HepG2 (cell line): ENCODE results near the gene CSTF1.

Experiments used
- EEA1 ChIP-seq: sonication (generic); formaldehyde crosslinking; IDR thresholded peaks from 2 replicates; pipeline ENCODE4 v1.5.1; 2020; ENCODE audit warnings: mild to moderate bottlenecking, missing genetic modification reagents, borderline replicate concordance
- TF ChIP-seq, protein P1 (sequence below), 2 experiments: sonication (generic) in 1 of 2; formaldehyde crosslinking in 1 of 2; IDR thresholded peaks; 2 replicates each; pipeline versions ENCODE4 v1.4.0 to v1.6.1; 2018 to 2020; ENCODE audit warnings: missing genetic modification reagents in 2 of 2, borderline replicate concordance in 1 of 2, low read depth in 1 of 2, mild to moderate bottlenecking in 1 of 2, missing biosample characterization in 1 of 2
- TF ChIP-seq, protein P2 (sequence below): sonication (generic); formaldehyde crosslinking; IDR thresholded peaks from 2 replicates; pipeline ENCODE4 v1.8.0; 2022; ENCODE audit warnings: missing genetic modification reagents, mild to moderate bottlenecking, borderline replicate concordance
- TF ChIP-seq, protein P3 (sequence below): sonication (generic); formaldehyde crosslinking; IDR thresholded peaks from 2 replicates; pipeline ENCODE4 v1.4.0; 2020; ENCODE audit warnings: missing genetic modification reagents, borderline replicate concordance

DNA sequence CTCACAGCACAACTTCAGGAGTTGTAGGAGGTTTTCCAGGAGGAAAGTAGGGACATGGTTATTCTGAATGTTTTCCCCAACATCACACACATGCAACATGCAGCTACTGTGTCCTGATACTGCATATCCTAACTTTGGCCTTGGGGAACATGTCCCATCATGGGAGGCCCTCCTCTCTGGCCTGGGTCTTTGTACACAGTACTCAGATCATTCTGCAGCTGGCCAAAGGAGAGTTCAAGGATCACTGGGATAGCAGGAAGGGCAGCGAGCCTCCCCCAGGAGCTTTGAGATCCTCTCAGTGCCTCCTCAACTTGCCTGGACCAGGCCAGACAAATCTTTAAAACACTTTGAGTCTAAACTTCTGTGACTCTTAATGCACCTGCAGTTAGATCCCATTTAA, 32.5 kb downstream of the CSTF1 start:
- TF ChIP-seq, protein P1, sequence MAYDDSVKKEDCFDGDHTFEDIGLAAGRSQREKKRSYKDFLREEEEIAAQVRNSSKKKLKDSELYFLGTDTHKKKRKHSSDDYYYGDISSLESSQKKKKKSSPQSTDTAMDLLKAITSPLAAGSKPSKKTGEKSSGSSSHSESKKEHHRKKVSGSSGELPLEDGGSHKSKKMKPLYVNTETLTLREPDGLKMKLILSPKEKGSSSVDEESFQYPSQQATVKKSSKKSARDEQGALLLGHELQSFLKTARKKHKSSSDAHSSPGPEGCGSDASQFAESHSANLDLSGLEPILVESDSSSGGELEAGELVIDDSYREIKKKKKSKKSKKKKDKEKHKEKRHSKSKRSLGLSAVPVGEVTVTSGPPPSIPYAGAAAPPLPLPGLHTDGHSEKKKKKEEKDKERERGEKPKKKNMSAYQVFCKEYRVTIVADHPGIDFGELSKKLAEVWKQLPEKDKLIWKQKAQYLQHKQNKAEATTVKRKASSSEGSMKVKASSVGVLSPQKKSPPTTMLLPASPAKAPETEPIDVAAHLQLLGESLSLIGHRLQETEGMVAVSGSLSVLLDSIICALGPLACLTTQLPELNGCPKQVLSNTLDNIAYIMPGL (CRISPR knock-in tag; IDR thresholded peaks at IDR 0.05; ENCODE audit: borderline replicate concordance in 1 of 2, low read depth in 1 of 2) = no peak
- no peak for TF ChIP-seq EEA1 (CRISPR knock-in tag)
- TF ChIP-seq, protein P2, sequence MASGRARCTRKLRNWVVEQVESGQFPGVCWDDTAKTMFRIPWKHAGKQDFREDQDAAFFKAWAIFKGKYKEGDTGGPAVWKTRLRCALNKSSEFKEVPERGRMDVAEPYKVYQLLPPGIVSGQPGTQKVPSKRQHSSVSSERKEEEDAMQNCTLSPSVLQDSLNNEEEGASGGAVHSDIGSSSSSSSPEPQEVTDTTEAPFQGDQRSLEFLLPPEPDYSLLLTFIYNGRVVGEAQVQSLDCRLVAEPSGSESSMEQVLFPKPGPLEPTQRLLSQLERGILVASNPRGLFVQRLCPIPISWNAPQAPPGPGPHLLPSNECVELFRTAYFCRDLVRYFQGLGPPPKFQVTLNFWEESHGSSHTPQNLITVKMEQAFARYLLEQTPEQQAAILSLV (CRISPR knock-in tag) = no peak
- TF ChIP-seq, protein P3, sequence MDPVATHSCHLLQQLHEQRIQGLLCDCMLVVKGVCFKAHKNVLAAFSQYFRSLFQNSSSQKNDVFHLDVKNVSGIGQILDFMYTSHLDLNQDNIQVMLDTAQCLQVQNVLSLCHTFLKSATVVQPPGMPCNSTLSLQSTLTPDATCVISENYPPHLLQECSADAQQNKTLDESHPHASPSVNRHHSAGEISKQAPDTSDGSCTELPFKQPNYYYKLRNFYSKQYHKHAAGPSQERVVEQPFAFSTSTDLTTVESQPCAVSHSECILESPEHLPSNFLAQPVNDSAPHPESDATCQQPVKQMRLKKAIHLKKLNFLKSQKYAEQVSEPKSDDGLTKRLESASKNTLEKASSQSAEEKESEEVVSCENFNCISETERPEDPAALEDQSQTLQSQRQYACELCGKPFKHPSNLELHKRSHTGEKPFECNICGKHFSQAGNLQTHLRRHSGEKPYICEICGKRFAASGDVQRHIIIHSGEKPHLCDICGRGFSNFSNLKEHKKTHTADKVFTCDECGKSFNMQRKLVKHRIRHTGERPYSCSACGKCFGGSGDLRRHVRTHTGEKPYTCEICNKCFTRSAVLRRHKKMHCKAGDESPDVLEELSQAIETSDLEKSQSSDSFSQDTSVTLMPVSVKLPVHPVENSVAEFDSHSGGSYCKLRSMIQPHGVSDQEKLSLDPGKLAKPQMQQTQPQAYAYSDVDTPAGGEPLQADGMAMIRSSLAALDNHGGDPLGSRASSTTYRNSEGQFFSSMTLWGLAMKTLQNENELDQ = no peak
